H1 (cell line): ENCODE data around the gene UBE2E2. TPM values are rescaled to one million over a fixed set of nuclear protein-coding genes. Genes with fewer than 3 reads are reported as not detected.

Experiments used
- CTCF ChIA-PET: fragments of 300-600 bp; sonication (Branson Sonifier 250); formaldehyde crosslinking; loops from one replicate; lab custom pipeline; 2021; ENCODE audit not compliant: partially characterized antibody; lab: Charles Lee
- POLR2A ChIA-PET: fragments of 300-600 bp; sonication (Branson Sonifier 250); formaldehyde crosslinking; loops from one replicate; lab custom pipeline; 2021; ENCODE audit warnings: inconsistent platforms; ENCODE audit not compliant: partially characterized antibody; lab: Charles Lee
- DNase-seq, 2 experiments: peaks; one replicate each; pipeline versions ENCODE4 v3.0.0 to v3.0.0-alpha.2; 2010 to 2022; ENCODE audit warnings: low spot score in 2 of 2, low read depth in 1 of 2, mixed read lengths in 1 of 2
- FAIRE-seq: peaks from 2 replicates; lab custom pipeline; 2011; peaks lifted over from hg19 to GRCh38; lab: Jason Lieb, UNC
- H2AFZ ChIP-seq: 2 replicates; pipeline ENCODE4 v1.8.1; 2012; ENCODE audit warnings: low read length, inconsistent platforms
- H2AK5ac ChIP-seq: 2 replicates; pipeline ENCODE4 v1.6.1; 2013; ENCODE audit warnings: low read depth, low read length
- H2BK120ac ChIP-seq: replicated peaks from 2 replicates; pipeline ENCODE3; 2013; ENCODE audit warnings: low read depth, low read length, inconsistent platforms
- H2BK12ac ChIP-seq: 2 replicates; pipeline ENCODE4 v1.6.1; 2013; ENCODE audit warnings: low read depth, low read length
- H2BK15ac ChIP-seq: 2 replicates; pipeline ENCODE4 v1.6.1; 2013; ENCODE audit warnings: low read length
- H2BK20ac ChIP-seq: 2 replicates; pipeline ENCODE4 v1.6.1; 2013; ENCODE audit warnings: low read length
- H2BK5ac ChIP-seq: 2 replicates; pipeline ENCODE4 v1.6.1; 2013; ENCODE audit warnings: low read depth, low read length
- H3K14ac ChIP-seq: 2 replicates; pipeline ENCODE4 v1.6.1; 2013; ENCODE audit warnings: inconsistent platforms; ENCODE audit not compliant: insufficient read length
- H3K18ac ChIP-seq: 2 replicates; pipeline ENCODE4 v1.6.1; 2013; ENCODE audit warnings: low read length; ENCODE audit errors: extremely low read depth
- H3K23ac ChIP-seq: 2 replicates; pipeline ENCODE4 v1.6.1; 2013; ENCODE audit warnings: inconsistent platforms; ENCODE audit not compliant: insufficient read length
- H3K23me2 ChIP-seq: 2 replicates; pipeline ENCODE4 v1.6.1; 2013; ENCODE audit warnings: low read depth, low read length
- H3K27ac ChIP-seq: 2 replicates; pipeline ENCODE4 v1.6.1; 2011; ENCODE audit warnings: low read depth, low read length, inconsistent platforms
- H3K27me3 ChIP-seq, 4 experiments: replicated peaks in 1 of 4; 1 replicate in 1 of 4; 2 replicates in 3 of 4; pipeline versions ENCODE4 v1.6.1 to v1.8.1; 2011 to 2013; ENCODE audit warnings: low read length in 3 of 4, mild to moderate bottlenecking in 3 of 4, inconsistent platforms in 2 of 4, mixed read lengths in 2 of 4, moderate library complexity in 1 of 4; ENCODE audit not compliant: control insufficient read depth in 3 of 4, insufficient read depth in 3 of 4; ENCODE audit errors: extremely low read depth in 1 of 4
- H3K36me3 ChIP-seq, 4 experiments: 2 replicates each; pipeline versions ENCODE4 v1.6.1 to v1.8.1; 2011 to 2013; ENCODE audit warnings: mild to moderate bottlenecking in 4 of 4, low read length in 3 of 4, moderate library complexity in 2 of 4, control low read depth in 1 of 4, inconsistent platforms in 1 of 4; ENCODE audit not compliant: insufficient read depth in 4 of 4, control insufficient read depth in 2 of 4
- H3K4ac ChIP-seq: replicated peaks from 2 replicates; pipeline ENCODE3; 2013; ENCODE audit warnings: low read length, low read depth, mixed read lengths, inconsistent platforms; ENCODE audit not compliant: insufficient read length
- H3K4me1 ChIP-seq, 4 experiments: replicated peaks in 1 of 4; 1 replicate in 1 of 4; 2 replicates in 3 of 4; pipeline versions ENCODE4 v1.6.1 to v1.8.1; 2011 to 2013; ENCODE audit warnings: low read length in 3 of 4, inconsistent platforms in 2 of 4, mixed read lengths in 1 of 4; ENCODE audit not compliant: insufficient read depth in 4 of 4, control insufficient read depth in 3 of 4
- H3K4me2 ChIP-seq, 2 experiments: 2 replicates each; pipeline versions ENCODE4 v1.6.1 to v1.8.1; 2011 to 2013; ENCODE audit warnings: low read depth in 2 of 2, low read length in 2 of 2, control low read depth in 1 of 2, inconsistent platforms in 1 of 2, mild to moderate bottlenecking in 1 of 2; ENCODE audit not compliant: insufficient read depth in 1 of 2
- H3K4me3 ChIP-seq, 4 experiments: fragments of 200-600, 300-600 bp in 1 of 4; sonication (generic), shearing (Covaris generic), sonication (Bioruptor Twin) in 1 of 4; 2 replicates each; pipeline versions ENCODE4 v1.5.1 to v1.8.1; 2011 to 2016; ENCODE audit warnings: low read length in 4 of 4, low read depth in 3 of 4, control low read depth in 2 of 4, inconsistent platforms in 2 of 4, mild to moderate bottlenecking in 2 of 4, mixed read lengths in 1 of 4, moderate library complexity in 1 of 4; ENCODE audit not compliant: insufficient read depth in 2 of 4; ENCODE audit errors: extremely low read depth in 1 of 4
- H3K56ac ChIP-seq: replicated peaks from 2 replicates; pipeline ENCODE3; 2013; ENCODE audit warnings: low read depth, mild to moderate bottlenecking, mixed read lengths, low read length, inconsistent platforms; ENCODE audit not compliant: insufficient read length
- H3K79me1 ChIP-seq: 2 replicates; pipeline ENCODE4 v1.6.1; 2013; ENCODE audit warnings: low read depth, low read length, control low read depth
- H3K79me2 ChIP-seq, 2 experiments: 2 replicates each; pipeline versions ENCODE4 v1.6.1 to v1.8.1; 2012 to 2013; ENCODE audit warnings: low read length in 2 of 2, mild to moderate bottlenecking in 2 of 2, inconsistent platforms in 1 of 2; ENCODE audit not compliant: insufficient read depth in 2 of 2, control insufficient read depth in 1 of 2
- H3K9ac ChIP-seq, 4 experiments: replicated peaks in 1 of 4; 1 replicate in 1 of 4; 2 replicates in 3 of 4; pipeline versions ENCODE4 v1.6.1 to v1.8.1; 2011 to 2013; ENCODE audit warnings: low read depth in 3 of 4, low read length in 3 of 4, control low read depth in 2 of 4, mild to moderate bottlenecking in 2 of 4, moderate library complexity in 2 of 4, inconsistent platforms in 1 of 4; ENCODE audit errors: extremely low read depth in 1 of 4
- H3K9me3 ChIP-seq, 2 experiments: 2 replicates each; pipeline versions ENCODE4 v1.6.1 to v1.8.1; 2012 to 2013; ENCODE audit warnings: mild to moderate bottlenecking in 2 of 2, moderate library complexity in 2 of 2, control low read depth in 1 of 2, inconsistent platforms in 1 of 2, low read depth in 1 of 2, low read length in 1 of 2, mixed read lengths in 1 of 2; ENCODE audit not compliant: insufficient read depth in 2 of 2
- H4K20me1 ChIP-seq, 2 experiments: replicated peaks in 1 of 2; 2 replicates each; pipeline versions ENCODE3 to v1.8.1; 2011 to 2013; ENCODE audit warnings: inconsistent platforms in 2 of 2, low read length in 2 of 2, mild to moderate bottlenecking in 1 of 2; ENCODE audit not compliant: insufficient read depth in 2 of 2, control insufficient read depth in 1 of 2
- H4K5ac ChIP-seq: 2 replicates; pipeline ENCODE4 v1.6.1; 2013; ENCODE audit warnings: low read length, low read depth, mixed read lengths, inconsistent platforms; ENCODE audit not compliant: insufficient read length
- H4K8ac ChIP-seq: 2 replicates; pipeline ENCODE4 v1.8.0; 2013; ENCODE audit warnings: mild to moderate bottlenecking, moderate library complexity, low read length, inconsistent platforms; ENCODE audit not compliant: insufficient read depth; ENCODE audit errors: extremely low read depth
- H4K91ac ChIP-seq: replicated peaks from 2 replicates; pipeline ENCODE3; 2013; ENCODE audit warnings: low read length, mixed read lengths, inconsistent platforms; ENCODE audit not compliant: insufficient read length
- BCL11A ChIP-seq, 2 experiments: IDR thresholded peaks; one replicate each; pipeline ENCODE4 v1.6.1; 2011; ENCODE audit warnings: low read depth in 2 of 2, low read length in 2 of 2, mild to moderate bottlenecking in 2 of 2
- KDM5A ChIP-seq: fragments of 200-600 bp; IDR thresholded peaks from 2 replicates; pipeline ENCODE4 v1.7.1; 2012; ENCODE audit warnings: mild to moderate bottlenecking, low read length, inconsistent platforms, mixed read lengths
- WGBS, 2 experiments: shearing (Covaris generic) in 1 of 2; methylation state at CpG; one replicate each; pipeline versions ENCODE4 v1.1.6 to v1.1.7; 2013 to 2015; ENCODE audit warnings: low lambda C conversion rate in 2 of 2, mixed read lengths in 2 of 2, inconsistent platforms in 1 of 2, low coverage in 1 of 2, missing lambda C conversion rate in 1 of 2; ENCODE audit not compliant: insufficient replicate concordance in 2 of 2, insufficient coverage in 1 of 2, insufficient read length in 1 of 2; ENCODE audit errors: extremely low coverage in 1 of 2, missing lambda C conversion rate in 1 of 2; 5-methylcytosine and 5-hydroxymethylcytosine counted together
- polyA plus RNA-seq, 7 experiments: library from polyadenylated mRNA; depleted of rRNA in 3 of 7; stranded (reverse) in 5 of 7; unstranded in 2 of 7; fragments of >200 nt in 5 of 7; fragments of 200-250 nt in 2 of 7; gene quantifications; 1 replicate in 5 of 7; 2 replicates in 1 of 7; 4 replicates in 1 of 7; pipeline versions ENCODE4 v1.2.1 to v1.2.3, GENCODE V29; 2011 to 2013; ENCODE audit warnings: missing spikeins in 2 of 7, mixed read lengths in 2 of 7
- total RNA-seq: library from RNA; stranded (reverse); fragmentation: NEBNext Ultra II Directional; extraction: Animal tissue kit (Norgen Biotek cat#: 25700); gene quantifications from 2 replicates; pipeline ENCODE4 v1.2.1, GENCODE V29; 2021

The UBE2E2 gene
- total and polyA plus RNA-seq, 2 of the 8 experiments (the other 6 are each of a cell fraction or from before 2014, with no cell fraction given): 57.6 to 70.6 TPM

GRCh38 chr3:23448998-23449537 lies 245.9 kb downstream of the UBE2E2 start:
- H3K56ac ChIP-seq: no peak overlapping the region

More at GRCh38 chr3:23448998-23449537, 245.9 kb downstream of the UBE2E2 start:
- no peaks in the 10 kb centered on the region for H3K23me2 ChIP-seq
- no peaks in the 10 kb centered on the region for H3K79me1 ChIP-seq
- ChIA-PET CTCF (no interaction called here), POLR2A (no interaction called here)
- no peak overlapping the region for H3K4me2 ChIP-seq
- H3K9me3 ChIP-seq: no peaks in the 10 kb centered on the region
- H2BK120ac ChIP-seq: no peak overlapping the region
- no peaks in the 10 kb centered on the region for H3K4me1 ChIP-seq
- no peak overlapping the region for H3K4me3 ChIP-seq
- no peak for FAIRE-seq
- no peak overlapping the region for H4K8ac ChIP-seq
- H2BK20ac ChIP-seq: no peak overlapping the region
- H2BK15ac ChIP-seq: no peak overlapping the region
- no peak overlapping the region for H2BK12ac ChIP-seq
- 93% methylated on average over 2 of the region's 2 CpGs; no CpG with 5 or more reads in 1 of the 2 experiments for WGBS, 2 experiments
- H3K79me2 ChIP-seq: no peaks in the 10 kb centered on the region; a peak in 2 of 4 replicates
- H3K4ac ChIP-seq: no peak overlapping the region
- no peak overlapping the region for H3K23ac ChIP-seq
- H3K27ac ChIP-seq: no peak overlapping the region
- no peak overlapping the region for H4K91ac ChIP-seq
- no peak overlapping the region for H3K9ac ChIP-seq
- no peak overlapping the region for H2AK5ac ChIP-seq
- no peak for DNase-seq
- H2AFZ ChIP-seq: no peak overlapping the region
- H3K18ac ChIP-seq: no peak overlapping the region
- H4K20me1 ChIP-seq: no peaks in the 10 kb centered on the region
- no peak overlapping the region for H2BK5ac ChIP-seq
- H3K36me3 ChIP-seq: no peaks in the 10 kb centered on the region
- H3K27me3 ChIP-seq: no peaks in the 10 kb centered on the region
- TF ChIP-seq KDM5A: no peak
- TF ChIP-seq BCL11A (IDR thresholded peaks at IDR 0.05; ENCODE audit: low read depth in 2 of 2, low read length in 2 of 2): no peak
- no peak overlapping the region for H3K14ac ChIP-seq
- H4K5ac ChIP-seq: no peak overlapping the region
